Fibroblast of lung (primary cell): Measurements from ENCODE around the gene DSC3.

ENCODE experiments used
- CTCF ChIP-seq, 2 donors: IDR thresholded peaks in 1 of 2; conservative IDR thresholded peaks in 1 of 2; 1 replicate in 1 of 2; 2 replicates in 1 of 2; pipeline ENCODE4 v1.5.1; 2011 to 2012; ENCODE audit warnings: low read length in 2 of 2, control low read depth in 1 of 2, inconsistent platforms in 1 of 2, low read depth in 1 of 2, mild to moderate bottlenecking in 1 of 2
- EZH2 ChIP-seq: IDR thresholded peaks from 2 replicates; pipeline ENCODE4 v1.5.1; 2012; ENCODE audit warnings: low read length, control low read depth, mild to moderate bottlenecking; ENCODE audit errors: missing control alignments

GRCh38 chr18:30991397-30991796, 51.1 kb downstream of the DSC3 start:
- TF ChIP-seq CTCF (conservative IDR thresholded peaks at IDR 0.05 in 1 of 2, IDR thresholded peaks at IDR 0.05 in 1 of 2; ENCODE audit: low read depth in 1 of 2, low read length in 2 of 2) (no peak), EZH2 (no peak)
